ENCODE results near the gene GRAMD1A. TPM values are rescaled to one million over a fixed set of nuclear protein-coding genes. Genes with fewer than 3 reads are reported as not detected.
A peak's percentile ranks its signal among the peaks of the same experiment; 100 is the strongest.
"Not testable (repeated sequence)": the region's sequence is repeated elsewhere in the genome, so short reads cannot be mapped to it uniquely, and the experiment has no call there.

Gene GRAMD1A
- total RNA-seq, 2 experiments from 2014 or later = 173 to 187 TPM

DNA sequence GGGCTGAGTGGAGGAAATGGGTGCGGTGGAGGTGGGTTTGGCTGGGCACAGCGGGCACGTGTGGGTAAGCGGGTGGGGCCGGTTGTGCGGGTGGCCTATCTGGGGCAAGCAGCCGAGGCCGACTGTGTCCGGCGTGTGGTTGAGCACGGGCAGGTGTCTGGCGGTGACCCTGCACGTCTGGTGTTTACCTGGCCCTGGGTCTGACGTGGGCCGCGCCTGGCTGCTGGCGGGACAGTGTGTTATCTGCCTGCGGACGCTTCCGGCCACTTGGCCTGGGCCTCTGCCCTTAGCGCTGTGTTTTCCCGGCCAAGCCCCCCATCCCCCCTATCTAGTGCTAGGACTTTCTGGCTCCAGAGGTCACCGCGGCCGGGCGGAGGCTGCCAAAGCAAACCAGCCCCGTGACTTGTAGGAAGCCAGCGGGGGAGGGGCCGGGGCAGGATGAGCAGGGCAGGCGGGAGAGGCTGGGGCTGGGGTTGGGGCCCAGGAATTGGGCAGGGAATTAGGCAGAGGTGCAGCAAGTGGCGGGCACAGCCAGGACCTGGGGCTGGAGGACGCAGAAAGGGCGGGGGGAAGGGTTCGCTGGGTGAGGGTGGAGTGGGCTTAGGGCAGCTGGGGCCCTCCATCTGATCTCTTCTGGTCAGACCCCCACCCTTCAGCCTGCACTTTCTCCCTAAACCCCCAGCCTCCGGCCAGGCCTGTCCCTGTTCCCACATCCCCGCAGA lies 40.9 kb downstream of the GRAMD1A start:
- Mint-ChIP-seq H3K27me3 (peaks cover 7% of the 10 kb centered on the region), H3K36me3 (no peaks in the 10 kb centered on the region), H3K9me3 (no peaks in the 10 kb centered on the region), H3K4me3 (peak overlapping the region; percentile 33), H3K4me1 (peaks cover 23% of the 10 kb centered on the region), H3K27ac (no peak overlapping the region)
- no peak for DNase-seq
- POLR2A ChIA-PET = no interaction called here
- no peak for ATAC-seq (ENCODE audit: low read depth)

DNA sequence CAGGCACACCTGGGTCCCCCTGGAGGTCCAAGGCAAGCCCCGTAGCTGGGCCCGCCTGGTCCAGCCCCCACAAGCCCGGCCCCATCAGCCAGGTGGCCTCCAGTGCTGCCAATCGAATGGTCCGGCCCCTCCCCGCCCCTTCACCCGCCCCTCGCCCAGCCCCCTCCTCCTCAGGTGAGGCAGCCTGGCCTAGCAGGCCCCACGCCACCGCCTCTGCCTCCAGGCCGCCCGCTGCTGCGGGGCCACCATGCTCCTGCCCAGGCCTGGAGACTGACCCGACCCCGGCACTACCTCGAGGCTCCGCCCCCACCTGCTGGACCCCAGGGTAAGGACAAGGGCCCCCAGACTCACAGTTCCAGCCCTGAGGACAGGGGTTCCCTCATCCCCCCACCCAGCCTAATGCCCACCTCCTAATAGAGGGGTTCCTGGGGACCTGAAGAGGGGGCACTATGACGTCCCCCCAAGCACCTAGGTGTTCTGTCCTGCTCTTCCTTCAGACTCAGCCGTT lies 41.5 kb downstream of the GRAMD1A start, which contains the start of gene HPN:
Gene HPN, plus strand, starts transcription at position 174 of the 508 bp plus-strand sequence. CDS start 786 bp downstream, outside the sequence.
- Mint-ChIP-seq H3K4me3 (peak within 1 kb of the TSS; percentile 33), H3K4me1 (peaks cover 23% of the 10 kb centered on the region), H3K9me3 (no peaks in the 10 kb centered on the region), H3K36me3 (no peaks in the 10 kb centered on the region), H3K27ac (no peak within 1 kb of the TSS), H3K27me3 (peaks cover 7% of the 10 kb centered on the region)
- DNase-seq = no peak
- no peak for ATAC-seq (ENCODE audit: low read depth)
- POLR2A ChIA-PET = no interaction called here

- H3K27me3 Mint-ChIP-seq = peaks cover 7% of the 10 kb centered on the region
- peaks cover 23% of the 10 kb centered on the region for H3K4me1 Mint-ChIP-seq
Observed at GRCh38 chr19:35042056-35042730, 42.1 kb downstream of the GRAMD1A start.

GRCh38 chr19:35042954-35043604 lies 43.0 kb downstream of the GRAMD1A start:
- H3K4me3 Mint-ChIP-seq = no peak overlapping the region
- POLR2A ChIA-PET = interaction anchor here (0.9 kb wide), 1 partner anchor 29 kb away, joined by 3 read pairs; no protein-coding TSS in a partner anchor

More at GRCh38 chr19:35042056-35042730, 42.1 kb downstream of the GRAMD1A start:
- no peak overlapping the region for H3K4me3 Mint-ChIP-seq
- no peak overlapping the region for H3K27ac Mint-ChIP-seq
- no peaks in the 10 kb centered on the region for H3K9me3 Mint-ChIP-seq
- DNase-seq (no peak), ATAC-seq (ENCODE audit: low read depth) (no peak)
- H3K36me3 Mint-ChIP-seq = no peaks in the 10 kb centered on the region
- POLR2A ChIA-PET = no interaction called here

DNA sequence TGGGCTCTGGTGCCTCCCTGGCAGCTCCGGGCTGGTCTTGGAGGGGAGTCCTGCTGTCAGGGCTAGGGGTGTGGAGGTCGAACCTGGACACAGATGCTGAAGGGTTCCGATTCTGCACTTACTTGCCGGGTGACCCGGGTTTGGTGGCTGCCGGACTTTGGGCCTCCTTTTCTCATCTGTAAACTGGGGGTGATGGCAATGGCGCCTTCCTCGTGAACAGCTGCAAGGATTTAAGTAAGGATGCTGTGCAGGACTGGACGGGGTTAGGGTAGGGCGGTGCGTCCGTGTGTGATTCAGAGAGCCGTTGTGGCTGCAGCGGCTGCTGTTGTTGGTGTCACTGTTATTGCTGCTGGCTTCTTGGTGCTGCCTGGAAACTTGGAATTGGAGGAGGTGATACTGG lies 43.8 kb downstream of the GRAMD1A start:
- H3K27me3 Mint-ChIP-seq = peaks cover 7% of the 10 kb centered on the region
- no peaks in the 10 kb centered on the region for H3K9me3 Mint-ChIP-seq
- POLR2A ChIA-PET = no interaction called here
- H3K4me3 Mint-ChIP-seq = no peak overlapping the region
- no peak for DNase-seq
- H3K4me1 Mint-ChIP-seq = peaks cover 23% of the 10 kb centered on the region
- H3K36me3 Mint-ChIP-seq = no peaks in the 10 kb centered on the region
- no peak overlapping the region for H3K27ac Mint-ChIP-seq
- ATAC-seq (ENCODE audit: low read depth) = no peak

More at GRCh38 chr19:35042954-35043604, 43.0 kb downstream of the GRAMD1A start:
- Mint-ChIP-seq H3K27me3 (peaks cover 7% of the 10 kb centered on the region), H3K9me3 (no peaks in the 10 kb centered on the region), H3K4me1 (peaks cover 23% of the 10 kb centered on the region), H3K27ac (no peak overlapping the region), H3K36me3 (no peaks in the 10 kb centered on the region)
- DNase-seq (no peak), ATAC-seq (ENCODE audit: low read depth) (no peak)

GRCh38 chr19:35044317-35045117 lies 44.4 kb downstream of the GRAMD1A start:
- Mint-ChIP-seq H3K27me3 (peaks cover 7% of the 10 kb centered on the region), H3K4me1 (peaks cover 23% of the 10 kb centered on the region), H3K4me3 (no peak overlapping the region), H3K27ac (no peak overlapping the region), H3K36me3 (no peaks in the 10 kb centered on the region), H3K9me3 (no peaks in the 10 kb centered on the region)
- DNase-seq (peak; percentile 69), ATAC-seq (ENCODE audit: low read depth) (no peak)
- POLR2A ChIA-PET = no interaction called here

GRCh38 chr19:35045667-35046300 lies 45.7 kb downstream of the GRAMD1A start:
- peak; percentile 91 for ATAC-seq (ENCODE audit: low read depth)
- peaks cover 16% of the 10 kb centered on the region for H3K4me1 Mint-ChIP-seq
- no peaks in the 10 kb centered on the region for H3K9me3 Mint-ChIP-seq
- H3K27ac Mint-ChIP-seq = no peak overlapping the region
- POLR2A ChIA-PET = interaction anchor here (0.6 kb wide), 1 partner anchor 774 kb away, joined by 3 read pairs; no protein-coding TSS in a partner anchor
- H3K36me3 Mint-ChIP-seq = no peaks in the 10 kb centered on the region
- H3K27me3 Mint-ChIP-seq = no peaks in the 10 kb centered on the region
- DNase-seq = no peak
- no peak overlapping the region for H3K4me3 Mint-ChIP-seq

DNA sequence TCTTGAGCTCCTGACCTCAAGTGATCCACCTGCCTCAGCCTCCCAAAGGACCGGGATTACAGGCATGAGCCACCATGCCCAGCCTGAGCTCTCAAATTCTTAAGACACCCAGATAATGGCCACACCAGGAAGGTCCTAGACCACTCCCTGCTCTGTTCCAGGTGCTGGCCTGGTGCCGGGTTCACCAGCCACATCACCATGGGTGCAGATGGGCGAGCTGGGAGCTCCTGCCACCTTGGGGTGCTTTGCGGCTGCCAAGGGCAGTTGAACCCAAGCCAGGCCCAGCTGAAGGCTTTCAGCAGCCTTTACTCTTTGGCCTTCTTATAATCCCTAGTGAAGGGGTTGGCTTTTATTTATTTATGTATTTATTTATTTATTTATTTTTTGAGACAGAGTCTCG lies 46.3 kb downstream of the GRAMD1A start:
- Mint-ChIP-seq H3K27ac (no peak overlapping the region), H3K36me3 (no peaks in the 10 kb centered on the region), H3K4me3 (no peak overlapping the region), H3K27me3 (no peaks in the 10 kb centered on the region), H3K4me1 (peaks cover 14% of the 10 kb centered on the region), H3K9me3 (no peaks in the 10 kb centered on the region)
- DNase-seq (no peak), ATAC-seq (ENCODE audit: low read depth) (no peak)
- POLR2A ChIA-PET = interaction anchor here (0.6 kb wide), 1 partner anchor 774 kb away, joined by 3 read pairs; no protein-coding TSS in a partner anchor

DNA sequence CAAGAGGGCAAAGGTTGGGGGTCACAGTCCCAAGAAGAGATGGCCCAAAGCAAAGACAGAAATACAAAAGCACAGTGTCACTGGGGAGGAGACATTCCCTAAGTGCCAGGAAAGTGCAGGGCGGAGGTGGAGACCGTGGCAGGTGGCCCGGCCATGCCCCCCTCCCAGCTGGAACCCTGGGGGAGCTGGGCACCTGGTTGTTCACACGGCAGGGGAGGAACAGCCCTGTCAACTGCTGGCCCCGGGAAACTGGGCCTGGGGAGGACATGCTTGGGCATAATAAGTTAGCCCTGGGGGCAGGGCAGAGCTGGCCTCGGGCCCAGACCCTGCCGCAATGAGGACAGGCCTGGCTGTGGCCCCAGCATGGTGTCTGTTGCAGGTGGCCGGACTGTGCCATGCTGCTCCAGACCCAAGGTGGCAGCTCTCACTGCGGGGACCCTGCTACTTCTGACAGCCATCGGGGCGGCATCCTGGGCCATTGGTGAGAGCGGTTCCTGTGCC lies 48.8 kb downstream of the GRAMD1A start:
- ATAC-seq (ENCODE audit: low read depth) (no peak), DNase-seq (no peak)
- no peak overlapping the region for H3K27ac Mint-ChIP-seq
- H3K36me3 Mint-ChIP-seq = no peaks in the 10 kb centered on the region
- peaks cover 12% of the 10 kb centered on the region for H3K4me1 Mint-ChIP-seq
- no peaks in the 10 kb centered on the region for H3K9me3 Mint-ChIP-seq
- no peaks in the 10 kb centered on the region for H3K27me3 Mint-ChIP-seq
- no peak overlapping the region for H3K4me3 Mint-ChIP-seq
- POLR2A ChIA-PET = no interaction called here

DNA sequence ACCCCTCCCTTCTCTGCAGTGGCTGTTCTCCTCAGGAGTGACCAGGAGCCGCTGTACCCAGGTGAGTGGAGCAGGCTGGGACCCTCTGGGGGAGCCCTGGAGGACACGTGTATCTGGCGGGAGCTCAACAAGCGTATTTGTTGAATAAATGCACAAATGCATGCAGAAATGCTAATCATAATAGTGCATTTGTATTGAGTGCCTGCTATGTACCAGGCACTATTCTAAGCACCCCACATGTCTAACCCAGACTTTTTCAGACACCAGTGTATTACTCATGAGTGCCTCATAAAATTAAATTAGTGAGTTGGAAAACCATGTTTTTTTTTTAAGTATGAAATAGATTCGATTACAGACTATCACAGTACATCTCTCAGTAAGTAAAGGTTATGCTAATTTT lies 49.3 kb downstream of the GRAMD1A start:
- Mint-ChIP-seq H3K4me1 (peaks cover 12% of the 10 kb centered on the region), H3K27me3 (no peaks in the 10 kb centered on the region), H3K9me3 (no peaks in the 10 kb centered on the region), H3K27ac (no peak overlapping the region), H3K4me3 (no peak overlapping the region), H3K36me3 (no peaks in the 10 kb centered on the region)
- ATAC-seq (ENCODE audit: low read depth) (no peak), DNase-seq (no peak)
- POLR2A ChIA-PET = no interaction called here

GRCh38 chr19:35050662-35051061 lies 50.5 kb downstream of the GRAMD1A start:
- H3K4me1 Mint-ChIP-seq; ATAC-seq (ENCODE audit: low read depth); H3K9me3 Mint-ChIP-seq; H3K27ac Mint-ChIP-seq; H3K27me3 Mint-ChIP-seq; H3K36me3 Mint-ChIP-seq; DNase-seq; H3K4me3 Mint-ChIP-seq: not testable (repeated sequence)
- POLR2A ChIA-PET = interaction anchor here (0.7 kb wide), 1 partner anchor 121 kb away, joined by 5 read pairs; no protein-coding TSS in a partner anchor

- POLR2A ChIA-PET = interaction anchor here (0.7 kb wide), 1 partner anchor 122 kb away, joined by 5 read pairs; no protein-coding TSS in a partner anchor
- H3K4me1 Mint-ChIP-seq; H3K27me3 Mint-ChIP-seq; DNase-seq; H3K4me3 Mint-ChIP-seq; H3K27ac Mint-ChIP-seq; H3K9me3 Mint-ChIP-seq; H3K36me3 Mint-ChIP-seq; ATAC-seq (ENCODE audit: low read depth): not testable (repeated sequence)
Observed at GRCh38 chr19:35051268-35051667, 51.1 kb downstream of the GRAMD1A start.
